GM21447 (cell line): ENCODE results near the gene ZNF177.

ENCODE experiments used
- ATAC-seq: cut with Tn5 transposase; IDR thresholded peaks from one replicate; pipeline ENCODE4 v1.9.1; 2021; ENCODE audit not compliant: unreplicated experiment

The ZNF177 gene

GRCh38 chr19:9427941-9428340 is 65.1 kb downstream of the ZNF177 start:
- ATAC-seq: no peak

DNA sequence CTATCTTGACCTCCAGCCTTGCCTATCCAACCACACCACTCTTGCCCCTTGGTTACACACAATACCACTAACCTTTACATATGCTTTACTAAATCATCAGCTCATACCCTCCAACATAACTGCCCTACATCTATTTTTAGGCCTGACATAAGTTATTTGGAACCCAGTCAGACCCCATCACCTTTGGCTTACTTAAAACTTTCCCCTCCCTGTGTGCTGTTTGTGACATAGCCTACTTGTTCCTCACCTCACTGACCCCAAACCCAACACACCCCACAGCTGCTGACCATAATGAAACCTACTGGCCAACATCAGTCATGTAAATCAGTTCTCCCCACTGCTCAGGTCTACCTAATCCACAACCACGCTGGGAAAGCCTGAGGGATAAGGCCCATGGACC is 67.6 kb downstream of the ZNF177 start:
- ATAC-seq: no peak

DNA sequence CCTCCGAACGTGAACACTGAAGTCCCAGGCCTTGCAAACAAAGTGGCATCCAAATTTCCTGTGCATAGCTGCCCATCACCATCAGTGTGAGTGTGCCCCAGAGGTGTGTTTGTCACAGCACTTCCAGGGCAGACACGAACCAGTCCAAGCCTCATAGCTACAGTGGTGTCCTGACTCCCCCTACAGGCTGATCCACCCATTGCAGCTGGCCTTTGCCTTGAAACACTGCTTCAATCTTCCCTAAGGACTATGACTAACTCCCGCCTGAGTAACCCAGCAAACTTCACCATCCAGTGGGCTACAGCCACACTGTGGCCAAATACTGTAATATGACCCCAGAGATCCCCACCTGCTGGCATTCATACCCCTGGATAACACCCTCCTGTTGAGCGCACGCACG is 68.7 kb downstream of the ZNF177 start:
- ATAC-seq: no peak
